ENCODE results near the gene FOXK1.

GRCh38 chr7:4775848-4776623 is 93.9 kb downstream of the FOXK1 start:
- TF ChIP-seq CTCF (IDR thresholded peaks at IDR 0.05; ENCODE audit: low read depth, low read length) (no peak), EZH2phosphoT487 (IDR thresholded peaks at IDR 0.05; ENCODE audit: low read depth) (no peak)
